Erythroblast (primary cell): Measurements from ENCODE around the gene TAGAP.

Experiments
- GATA1 ChIP-seq: IDR thresholded peaks from 2 replicates; pipeline ENCODE4 v1.6.1; 2011; ENCODE audit warnings: low read depth, mild to moderate bottlenecking, control low read depth, low read length, moderate library complexity
- POLR2A ChIP-seq: IDR thresholded peaks from 2 replicates; pipeline ENCODE4 v1.6.1; 2011; ENCODE audit warnings: mild to moderate bottlenecking, low read length

DNA sequence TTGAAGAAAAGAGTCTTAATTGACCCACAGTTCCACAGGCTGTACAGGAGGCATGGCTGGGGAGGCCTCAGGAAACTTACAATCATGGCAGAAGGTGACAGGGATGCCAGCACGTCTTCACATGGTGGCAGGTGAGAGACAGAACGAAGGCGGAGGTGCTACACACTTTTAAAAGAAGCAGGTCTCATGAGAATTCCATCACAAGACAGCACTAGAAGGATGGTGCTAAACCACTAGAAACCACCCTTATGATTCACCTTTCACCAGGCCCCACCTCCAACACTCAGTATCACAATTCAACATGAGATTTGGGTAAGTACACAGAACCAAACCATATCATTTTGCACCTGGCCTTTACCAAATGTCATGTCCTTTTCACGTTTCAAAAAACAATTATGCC, 20.9 kb downstream of the TAGAP start:
- TF ChIP-seq POLR2A (no peak), GATA1 (no peak)
